HEK293 (cell line): ENCODE measurements around the gene NSD1.

Experiments used
- CTCF ChIA-PET: fragments of 350-600 bp; formaldehyde crosslinking; extraction: SDS; loops from one replicate; lab custom pipeline; 2021; ENCODE audit warnings: antibody characterized with exemption; lab: Yijun Ruan, JAX
- POLR2A ChIA-PET: fragments of 300-600 bp; formaldehyde crosslinking; extraction: SDS; loops from one replicate; lab custom pipeline; 2020; ENCODE audit warnings: antibody characterized with exemption, inconsistent platforms; lab: Yijun Ruan, JAX
- H3K27ac ChIP-seq: fragments of 200-500 bp; sonication (Bioruptor generic); 2 replicates; pipeline ENCODE4 v1.5.1; 2014; ENCODE audit warnings: low read depth, low read length, control low read depth, inconsistent platforms; ENCODE audit errors: extremely low read depth
- H3K36me3 ChIP-seq, 2 experiments: fragments of 200-500 bp in 1 of 2; sonication (Bioruptor generic) in 1 of 2; 1 replicate in 1 of 2; 2 replicates in 1 of 2; pipeline ENCODE4 v1.5.1; 2014 to 2017; ENCODE audit warnings: inconsistent platforms in 2 of 2, low read length in 2 of 2; ENCODE audit not compliant: control insufficient read depth in 2 of 2, insufficient read depth in 1 of 2
- H3K4me1 ChIP-seq: fragments of 200-500 bp; sonication (Bioruptor generic); 2 replicates; pipeline ENCODE4 v1.5.1; 2014; ENCODE audit warnings: mild to moderate bottlenecking, low read length, inconsistent platforms; ENCODE audit not compliant: control insufficient read depth, insufficient read depth
- H3K4me3 ChIP-seq: 2 replicates; pipeline ENCODE4 v1.5.1; 2011; ENCODE audit warnings: low read depth, mild to moderate bottlenecking, control low read depth, low read length, moderate library complexity
- H3K9me3 ChIP-seq: fragments of 200-500 bp; sonication (Bioruptor generic); 2 replicates; pipeline ENCODE4 v1.5.1; 2014; ENCODE audit warnings: low read depth, low read length, inconsistent platforms; ENCODE audit not compliant: control insufficient read depth, insufficient read depth
- EGR2 ChIP-seq: fragments of 450-650 bp; formaldehyde crosslinking; IDR thresholded peaks from 2 replicates; pipeline ENCODE4 v1.5.1; 2016; ENCODE audit warnings: low read depth, missing biosample characterization, missing genetic modification characterization
- GLI2 ChIP-seq: fragments of 450-650 bp; formaldehyde crosslinking; IDR thresholded peaks from 2 replicates; pipeline ENCODE4; 2017; ENCODE audit warnings: missing biosample characterization, missing genetic modification characterization, low read depth, borderline replicate concordance
- GLIS1 ChIP-seq: fragments of 450-650 bp; formaldehyde crosslinking; IDR thresholded peaks from 2 replicates; pipeline ENCODE4 v1.5.1; 2016; ENCODE audit warnings: missing biosample characterization, missing genetic modification characterization
- KLF1 ChIP-seq: fragments of 450-650 bp; formaldehyde crosslinking; IDR thresholded peaks from 2 replicates; pipeline ENCODE4 v1.5.1; 2016; ENCODE audit warnings: missing biosample characterization, missing genetic modification characterization
- KLF7 ChIP-seq: fragments of 450-650 bp; formaldehyde crosslinking; IDR thresholded peaks from 2 replicates; pipeline ENCODE4 v1.5.1; 2016; ENCODE audit warnings: missing biosample characterization, missing genetic modification characterization, borderline replicate concordance
- MYNN ChIP-seq: fragments of 450-650 bp; formaldehyde crosslinking; IDR thresholded peaks from 2 replicates; pipeline ENCODE4 v1.5.1; 2016; ENCODE audit warnings: missing biosample characterization, missing genetic modification characterization, borderline replicate concordance
- SP2 ChIP-seq: fragments of 450-650 bp; formaldehyde crosslinking; IDR thresholded peaks from 2 replicates; pipeline ENCODE4 v1.5.1; 2016; ENCODE audit warnings: missing biosample characterization, missing genetic modification characterization
- SP3 ChIP-seq: fragments of 450-650 bp; formaldehyde crosslinking; IDR thresholded peaks from 2 replicates; pipeline ENCODE4 v1.5.1; 2016; ENCODE audit warnings: missing biosample characterization, missing genetic modification characterization
- SP7 ChIP-seq: fragments of 450-650 bp; formaldehyde crosslinking; IDR thresholded peaks from 2 replicates; pipeline ENCODE4 v1.5.1; 2016; ENCODE audit warnings: missing biosample characterization, missing genetic modification characterization
- WT1 ChIP-seq: fragments of 450-650 bp; formaldehyde crosslinking; IDR thresholded peaks from 2 replicates; pipeline ENCODE4 v1.5.1; 2016; ENCODE audit warnings: missing biosample characterization, missing genetic modification characterization
- ZFHX2 ChIP-seq: fragments of 450-650 bp; formaldehyde crosslinking; conservative IDR thresholded peaks from 2 replicates; pipeline ENCODE4 v1.5.1; 2016; ENCODE audit warnings: missing biosample characterization, missing genetic modification characterization
- ZFP69B ChIP-seq: fragments of 450-650 bp; formaldehyde crosslinking; IDR thresholded peaks from 2 replicates; pipeline ENCODE4 v1.5.1; 2016; ENCODE audit warnings: missing biosample characterization, missing genetic modification characterization
- ZNF10 ChIP-seq: fragments of 450-650 bp; formaldehyde crosslinking; IDR thresholded peaks from 2 replicates; pipeline ENCODE4 v1.5.1; 2017; ENCODE audit warnings: missing biosample characterization, missing genetic modification characterization
- ZNF16 ChIP-seq: fragments of 450-650 bp; formaldehyde crosslinking; IDR thresholded peaks from 2 replicates; pipeline ENCODE4 v1.5.1; 2016; ENCODE audit warnings: low read depth, missing biosample characterization, missing genetic modification characterization
- ZNF324 ChIP-seq: fragments of 450-650 bp; formaldehyde crosslinking; IDR thresholded peaks from 2 replicates; pipeline ENCODE4 v1.5.1; 2016; ENCODE audit warnings: missing biosample characterization, missing genetic modification characterization
- ZNF48 ChIP-seq: fragments of 450-650 bp; formaldehyde crosslinking; IDR thresholded peaks from 2 replicates; pipeline ENCODE4 v1.5.1; 2016; ENCODE audit warnings: missing biosample characterization, missing genetic modification characterization
- ZNF600 ChIP-seq: fragments of 450-650 bp; formaldehyde crosslinking; IDR thresholded peaks from 2 replicates; pipeline ENCODE4 v1.5.1; 2016; ENCODE audit warnings: missing biosample characterization, missing genetic modification characterization
- ZNF610 ChIP-seq: fragments of 450-650 bp; formaldehyde crosslinking; IDR thresholded peaks from 2 replicates; pipeline ENCODE4 v1.5.1; 2016; ENCODE audit warnings: missing biosample characterization, missing genetic modification characterization, borderline replicate concordance
- ZNF777 ChIP-seq: fragments of 450-650 bp; formaldehyde crosslinking; IDR thresholded peaks from 2 replicates; pipeline ENCODE4 v1.5.1; 2017; ENCODE audit warnings: missing biosample characterization, missing genetic modification characterization, borderline replicate concordance
- ZNF791 ChIP-seq: fragments of 450-650 bp; formaldehyde crosslinking; IDR thresholded peaks from 2 replicates; pipeline ENCODE4 v1.5.1; 2016; ENCODE audit warnings: missing biosample characterization, missing genetic modification characterization
- TF ChIP-seq, protein P1 (sequence below): fragments of 450-650 bp; formaldehyde crosslinking; conservative IDR thresholded peaks from 2 replicates; pipeline ENCODE4 v1.5.1; 2016; ENCODE audit warnings: low read depth, missing biosample characterization, missing genetic modification characterization
- TF ChIP-seq, protein P2 (sequence below): fragments of 450-650 bp; formaldehyde crosslinking; IDR thresholded peaks from 2 replicates; pipeline ENCODE4 v1.5.1; 2016; ENCODE audit warnings: missing biosample characterization, missing genetic modification characterization
- TF ChIP-seq, protein P3 (sequence below): fragments of 450-650 bp; formaldehyde crosslinking; IDR thresholded peaks from 2 replicates; pipeline ENCODE4 v1.5.1; 2016; ENCODE audit warnings: missing biosample characterization, missing genetic modification characterization
- TF ChIP-seq, protein P4 (sequence below): fragments of 450-650 bp; formaldehyde crosslinking; IDR thresholded peaks from 2 replicates; pipeline ENCODE4 v1.5.1; 2016; ENCODE audit warnings: missing biosample characterization, missing genetic modification characterization
- TF ChIP-seq, protein P5 (sequence below): fragments of 450-650 bp; formaldehyde crosslinking; IDR thresholded peaks from 2 replicates; pipeline ENCODE4 v1.5.1; 2016; ENCODE audit warnings: missing biosample characterization, missing genetic modification characterization
- TF ChIP-seq, protein P6 (sequence below): fragments of 450-650 bp; formaldehyde crosslinking; IDR thresholded peaks from 2 replicates; pipeline ENCODE4 v1.5.1; 2016; ENCODE audit warnings: missing biosample characterization, missing genetic modification characterization

NSD1 gene

DNA sequence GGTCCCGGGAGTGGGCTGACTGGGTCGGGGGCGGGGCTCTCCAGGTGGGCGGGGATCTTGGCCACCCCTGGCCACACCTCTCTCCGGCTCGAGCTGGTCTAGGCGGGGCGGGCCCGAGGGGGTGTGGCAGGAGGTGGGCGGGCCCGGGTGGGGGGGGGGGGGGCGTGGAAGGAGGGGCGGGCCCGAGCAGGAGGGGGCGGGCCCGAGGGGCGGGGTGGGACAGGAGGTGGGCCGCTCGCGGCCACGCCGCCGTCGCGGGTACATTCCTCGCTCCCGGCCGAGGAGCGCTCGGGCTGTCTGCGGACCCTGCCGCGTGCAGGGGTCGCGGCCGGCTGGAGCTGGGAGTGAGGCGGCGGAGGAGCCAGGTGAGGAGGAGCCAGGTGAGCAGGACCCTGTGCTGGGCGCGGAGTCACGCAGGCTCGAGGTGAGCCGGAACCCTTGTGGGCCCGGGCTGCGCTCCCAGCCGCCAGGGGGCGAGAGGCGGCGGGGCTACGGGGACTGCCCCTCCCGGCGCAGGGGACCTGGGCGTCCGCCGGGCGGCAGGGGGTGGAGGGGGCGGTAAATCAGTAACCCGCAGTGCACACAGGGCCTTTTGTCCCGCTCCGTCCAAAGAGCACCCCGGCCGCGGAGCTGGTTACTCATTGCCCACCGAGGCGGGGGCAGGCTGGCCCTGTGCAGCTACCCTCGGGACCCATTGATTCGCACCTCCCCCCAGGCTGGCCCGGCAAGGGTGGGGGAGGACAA lies 46.7 kb upstream of the NSD1 start, which contains the start of gene FGFR4:
Gene FGFR4, plus strand, starts transcription at position 262 of the 744 bp plus-strand sequence. CDS start 2,688 bp downstream, outside the sequence.
- H3K9me3 ChIP-seq = no peaks in the 10 kb centered on the region
- CTCF ChIA-PET = interaction anchor here (0.6 to 5.4 kb wide), 13 partner anchors 11 to 426 kb away, joined by 3 to 53 read pairs (median 4); no protein-coding TSS in a partner anchor
- H3K36me3 ChIP-seq = no peaks in the 10 kb centered on the region
- H3K4me1 ChIP-seq = no peaks in the 10 kb centered on the region; the same call in 1 of the 2 replicates
- H3K27ac ChIP-seq = no peak within 1 kb of the TSS
- H3K4me3 ChIP-seq = peak within 1 kb of the TSS; percentile 47
- POLR2A ChIA-PET = interaction anchor here (0.5 to 0.8 kb wide), 4 partner anchors 9 to 109 kb away, joined by 3 to 5 read pairs (median 4); no protein-coding TSS in a partner anchor
- TF ChIP-seq ZNF10 (tag by site-specific recombination) (peak; percentile 50; the same call in 1 of the 2 replicates), ZNF16 (tag by site-specific recombination) (no peak), GLIS1 (tag by site-specific recombination) (peak; percentile 80), ZNF610 (0 out of 2 replicates have a peak, but pooled peaks have one; percentile 35), WT1 (tag by site-specific recombination) (0 out of 2 replicates have a peak, but pooled peaks have one; percentile 15), ZFHX2 (tag by site-specific recombination) (peak; percentile 89), ZFP69B (peak; percentile 98), KLF7 (tag by site-specific recombination) (0 out of 2 replicates have a peak, but pooled peaks have one; percentile 14), GLI2 (tag by site-specific recombination) (no peak), ZNF600 (peak; percentile 31; the same call in 1 of the 2 replicates), MYNN (tag by site-specific recombination) (no peak), KLF1 (tag by site-specific recombination) (peak; percentile 62), ZNF324 (tag by site-specific recombination) (0 out of 2 replicates have a peak, but pooled peaks have one; percentile 46), ZNF791 (tag by site-specific recombination) (no peak), SP3 (tag by site-specific recombination) (peak; percentile 75), SP2 (tag by site-specific recombination) (peak; percentile 10; the same call in 1 of the 2 replicates), ZNF777 (tag by site-specific recombination) (peak; percentile 96), ZNF48 (tag by site-specific recombination) (no peak), SP7 (tag by site-specific recombination) (peak; percentile 61), EGR2 (tag by site-specific recombination) (peak; percentile 84)
- TF ChIP-seq, protein P1, sequence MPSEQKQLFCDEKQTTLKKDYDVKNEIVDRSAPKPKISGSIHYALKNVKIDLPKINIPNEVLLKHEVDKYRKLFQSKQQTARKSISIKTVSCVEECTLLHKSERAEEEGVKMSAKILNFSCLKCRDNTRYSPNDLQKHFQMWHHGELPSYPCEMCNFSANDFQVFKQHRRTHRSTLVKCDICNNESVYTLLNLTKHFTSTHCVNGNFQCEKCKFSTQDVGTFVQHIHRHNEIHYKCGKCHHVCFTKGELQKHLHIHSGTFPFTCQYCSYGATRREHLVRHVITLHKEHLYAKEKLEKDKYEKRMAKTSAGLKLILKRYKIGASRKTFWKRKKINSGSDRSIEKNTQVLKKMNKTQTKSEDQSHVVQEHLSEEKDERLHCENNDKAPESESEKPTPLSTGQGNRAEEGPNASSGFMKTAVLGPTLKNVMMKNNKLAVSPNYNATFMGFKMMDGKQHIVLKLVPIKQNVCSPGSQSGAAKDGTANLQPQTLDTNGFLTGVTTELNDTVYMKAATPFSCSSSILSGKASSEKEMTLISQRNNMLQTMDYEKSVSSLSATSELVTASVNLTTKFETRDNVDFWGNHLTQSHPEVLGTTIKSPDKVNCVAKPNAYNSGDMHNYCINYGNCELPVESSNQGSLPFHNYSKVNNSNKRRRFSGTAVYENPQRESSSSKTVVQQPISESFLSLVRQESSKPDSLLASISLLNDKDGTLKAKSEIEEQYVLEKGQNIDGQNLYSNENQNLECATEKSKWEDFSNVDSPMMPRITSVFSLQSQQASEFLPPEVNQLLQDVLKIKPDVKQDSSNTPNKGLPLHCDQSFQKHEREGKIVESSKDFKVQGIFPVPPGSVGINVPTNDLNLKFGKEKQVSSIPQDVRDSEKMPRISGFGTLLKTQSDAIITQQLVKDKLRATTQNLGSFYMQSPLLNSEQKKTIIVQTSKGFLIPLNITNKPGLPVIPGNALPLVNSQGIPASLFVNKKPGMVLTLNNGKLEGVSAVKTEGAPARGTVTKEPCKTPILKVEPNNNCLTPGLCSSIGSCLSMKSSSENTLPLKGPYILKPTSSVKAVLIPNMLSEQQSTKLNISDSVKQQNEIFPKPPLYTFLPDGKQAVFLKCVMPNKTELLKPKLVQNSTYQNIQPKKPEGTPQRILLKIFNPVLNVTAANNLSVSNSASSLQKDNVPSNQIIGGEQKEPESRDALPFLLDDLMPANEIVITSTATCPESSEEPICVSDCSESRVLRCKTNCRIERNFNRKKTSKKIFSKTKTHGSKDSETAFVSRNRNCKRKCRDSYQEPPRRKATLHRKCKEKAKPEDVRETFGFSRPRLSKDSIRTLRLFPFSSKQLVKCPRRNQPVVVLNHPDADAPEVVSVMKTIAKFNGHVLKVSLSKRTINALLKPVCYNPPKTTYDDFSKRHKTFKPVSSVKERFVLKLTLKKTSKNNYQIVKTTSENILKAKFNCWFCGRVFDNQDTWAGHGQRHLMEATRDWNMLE (tag by site-specific recombination) = no peak
- TF ChIP-seq, protein P2, sequence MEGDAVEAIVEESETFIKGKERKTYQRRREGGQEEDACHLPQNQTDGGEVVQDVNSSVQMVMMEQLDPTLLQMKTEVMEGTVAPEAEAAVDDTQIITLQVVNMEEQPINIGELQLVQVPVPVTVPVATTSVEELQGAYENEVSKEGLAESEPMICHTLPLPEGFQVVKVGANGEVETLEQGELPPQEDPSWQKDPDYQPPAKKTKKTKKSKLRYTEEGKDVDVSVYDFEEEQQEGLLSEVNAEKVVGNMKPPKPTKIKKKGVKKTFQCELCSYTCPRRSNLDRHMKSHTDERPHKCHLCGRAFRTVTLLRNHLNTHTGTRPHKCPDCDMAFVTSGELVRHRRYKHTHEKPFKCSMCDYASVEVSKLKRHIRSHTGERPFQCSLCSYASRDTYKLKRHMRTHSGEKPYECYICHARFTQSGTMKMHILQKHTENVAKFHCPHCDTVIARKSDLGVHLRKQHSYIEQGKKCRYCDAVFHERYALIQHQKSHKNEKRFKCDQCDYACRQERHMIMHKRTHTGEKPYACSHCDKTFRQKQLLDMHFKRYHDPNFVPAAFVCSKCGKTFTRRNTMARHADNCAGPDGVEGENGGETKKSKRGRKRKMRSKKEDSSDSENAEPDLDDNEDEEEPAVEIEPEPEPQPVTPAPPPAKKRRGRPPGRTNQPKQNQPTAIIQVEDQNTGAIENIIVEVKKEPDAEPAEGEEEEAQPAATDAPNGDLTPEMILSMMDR (tag by site-specific recombination) = peak; percentile 95
- TF ChIP-seq, protein P3, sequence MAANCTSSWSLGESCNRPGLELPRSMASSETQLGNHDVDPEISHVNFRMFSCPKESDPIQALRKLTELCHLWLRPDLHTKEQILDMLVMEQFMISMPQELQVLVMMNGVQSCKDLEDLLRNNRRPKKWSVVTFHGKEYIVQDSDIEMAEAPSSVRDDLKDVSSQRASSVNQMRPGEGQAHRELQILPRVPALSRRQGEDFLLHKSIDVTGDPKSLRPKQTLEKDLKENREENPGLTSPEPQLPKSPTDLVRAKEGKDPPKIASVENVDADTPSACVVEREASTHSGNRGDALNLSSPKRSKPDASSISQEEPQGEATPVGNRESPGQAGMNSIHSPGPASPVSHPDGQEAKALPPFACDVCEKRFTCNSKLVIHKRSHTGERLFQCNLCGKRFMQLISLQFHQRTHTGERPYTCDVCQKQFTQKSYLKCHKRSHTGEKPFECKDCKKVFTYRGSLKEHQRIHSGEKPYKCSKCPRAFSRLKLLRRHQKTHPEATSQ = peak; percentile 91
- TF ChIP-seq, protein P4, sequence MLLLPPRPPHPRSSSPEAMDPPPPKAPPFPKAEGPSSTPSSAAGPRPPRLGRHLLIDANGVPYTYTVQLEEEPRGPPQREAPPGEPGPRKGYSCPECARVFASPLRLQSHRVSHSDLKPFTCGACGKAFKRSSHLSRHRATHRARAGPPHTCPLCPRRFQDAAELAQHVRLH (tag by site-specific recombination) = peak; percentile 42; the same call in 1 of the 2 replicates
- TF ChIP-seq, protein P5, sequence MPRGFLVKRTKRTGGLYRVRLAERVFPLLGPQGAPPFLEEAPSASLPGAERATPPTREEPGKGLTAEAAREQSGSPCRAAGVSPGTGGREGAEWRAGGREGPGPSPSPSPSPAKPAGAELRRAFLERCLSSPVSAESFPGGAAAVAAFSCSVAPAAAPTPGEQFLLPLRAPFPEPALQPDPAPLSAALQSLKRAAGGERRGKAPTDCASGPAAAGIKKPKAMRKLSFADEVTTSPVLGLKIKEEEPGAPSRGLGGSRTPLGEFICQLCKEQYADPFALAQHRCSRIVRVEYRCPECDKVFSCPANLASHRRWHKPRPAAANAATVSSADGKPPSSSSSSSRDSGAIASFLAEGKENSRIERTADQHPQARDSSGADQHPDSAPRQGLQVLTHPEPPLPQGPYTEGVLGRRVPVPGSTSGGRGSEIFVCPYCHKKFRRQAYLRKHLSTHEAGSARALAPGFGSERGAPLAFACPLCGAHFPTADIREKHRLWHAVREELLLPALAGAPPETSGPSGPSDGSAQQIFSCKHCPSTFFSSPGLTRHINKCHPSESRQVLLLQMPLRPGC = 0 out of 2 replicates have a peak, but pooled peaks have one; percentile 28
- TF ChIP-seq, protein P6, sequence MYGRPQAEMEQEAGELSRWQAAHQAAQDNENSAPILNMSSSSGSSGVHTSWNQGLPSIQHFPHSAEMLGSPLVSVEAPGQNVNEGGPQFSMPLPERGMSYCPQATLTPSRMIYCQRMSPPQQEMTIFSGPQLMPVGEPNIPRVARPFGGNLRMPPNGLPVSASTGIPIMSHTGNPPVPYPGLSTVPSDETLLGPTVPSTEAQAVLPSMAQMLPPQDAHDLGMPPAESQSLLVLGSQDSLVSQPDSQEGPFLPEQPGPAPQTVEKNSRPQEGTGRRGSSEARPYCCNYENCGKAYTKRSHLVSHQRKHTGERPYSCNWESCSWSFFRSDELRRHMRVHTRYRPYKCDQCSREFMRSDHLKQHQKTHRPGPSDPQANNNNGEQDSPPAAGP (tag by site-specific recombination) = peak; percentile 81; the same call in 1 of the 2 replicates
